Esophagus squamous epithelium (tissue), 4 donors: ENCODE measurements around the gene DIAPH3.

Source experiments
- POLR2A ChIP-seq, 4 donors: fragments of 450-650 bp; IDR thresholded peaks; one replicate each; pipeline ENCODE4 v1.6.1; 2017; ENCODE audit warnings: antibody characterized with exemption in 4 of 4, mild to moderate bottlenecking in 4 of 4, moderate library complexity in 3 of 4
- TF ChIP-seq, protein P1 (sequence below), 6 experiments: fragments of 450-650 bp in 4 of 6; fragments of 200-600 bp in 2 of 6; sonication (generic) in 2 of 6; IDR thresholded peaks; one replicate each; pipeline ENCODE4 v1.5.1; 2016 to 2019; ENCODE audit warnings: antibody characterized with exemption in 6 of 6, mild to moderate bottlenecking in 4 of 6, moderate library complexity in 4 of 6

DNA sequence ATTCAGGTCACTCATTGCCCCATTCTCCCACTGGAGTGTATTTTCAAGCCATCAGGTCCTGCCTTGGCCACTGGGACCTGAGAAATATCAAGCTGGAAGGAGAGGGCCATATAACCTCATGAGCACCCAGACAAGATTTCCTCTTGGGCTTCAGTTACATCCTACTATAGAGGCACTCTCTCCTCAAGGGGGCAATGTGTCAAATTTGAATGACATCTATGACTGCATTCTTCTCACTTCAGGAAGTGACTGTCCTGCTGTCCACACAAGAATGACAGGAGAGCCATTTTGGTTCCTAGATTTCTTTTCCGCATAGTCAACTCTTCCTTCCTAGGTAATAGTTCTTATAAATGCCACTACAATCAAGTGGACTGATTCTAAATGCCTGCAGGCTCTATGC, 416.2 kb downstream of the DIAPH3 start:
- TF ChIP-seq POLR2A (IDR thresholded peaks at IDR 0.05) = no peak
- TF ChIP-seq, protein P1, sequence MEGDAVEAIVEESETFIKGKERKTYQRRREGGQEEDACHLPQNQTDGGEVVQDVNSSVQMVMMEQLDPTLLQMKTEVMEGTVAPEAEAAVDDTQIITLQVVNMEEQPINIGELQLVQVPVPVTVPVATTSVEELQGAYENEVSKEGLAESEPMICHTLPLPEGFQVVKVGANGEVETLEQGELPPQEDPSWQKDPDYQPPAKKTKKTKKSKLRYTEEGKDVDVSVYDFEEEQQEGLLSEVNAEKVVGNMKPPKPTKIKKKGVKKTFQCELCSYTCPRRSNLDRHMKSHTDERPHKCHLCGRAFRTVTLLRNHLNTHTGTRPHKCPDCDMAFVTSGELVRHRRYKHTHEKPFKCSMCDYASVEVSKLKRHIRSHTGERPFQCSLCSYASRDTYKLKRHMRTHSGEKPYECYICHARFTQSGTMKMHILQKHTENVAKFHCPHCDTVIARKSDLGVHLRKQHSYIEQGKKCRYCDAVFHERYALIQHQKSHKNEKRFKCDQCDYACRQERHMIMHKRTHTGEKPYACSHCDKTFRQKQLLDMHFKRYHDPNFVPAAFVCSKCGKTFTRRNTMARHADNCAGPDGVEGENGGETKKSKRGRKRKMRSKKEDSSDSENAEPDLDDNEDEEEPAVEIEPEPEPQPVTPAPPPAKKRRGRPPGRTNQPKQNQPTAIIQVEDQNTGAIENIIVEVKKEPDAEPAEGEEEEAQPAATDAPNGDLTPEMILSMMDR (IDR thresholded peaks at IDR 0.05) = no peak
